GM21515 (cell line): ENCODE data around the gene PPP1R17.

Source experiments
- ATAC-seq: cut with Tn5 transposase; IDR thresholded peaks from one replicate; pipeline ENCODE4 v1.9.1; 2021; ENCODE audit not compliant: unreplicated experiment

Gene PPP1R17

GRCh38 chr7:31695859-31696614 lies 9.0 kb downstream of the PPP1R17 start:
- no peak for ATAC-seq

GRCh38 chr7:31699050-31699449 lies 12.0 kb downstream of the PPP1R17 start:
- no peak for ATAC-seq

- ATAC-seq, result no peak
Observed at GRCh38 chr7:31702354-31702753, 15.3 kb downstream of the PPP1R17 start.

- ATAC-seq, result peak; percentile 58
Observed at GRCh38 chr7:31705377-31705776, 18.4 kb downstream of the PPP1R17 start.

- no peak for ATAC-seq
Observed at GRCh38 chr7:31707089-31707488, 20.1 kb downstream of the PPP1R17 start.

- no peak for ATAC-seq
Observed at GRCh38 chr7:31710171-31710570, 23.2 kb downstream of the PPP1R17 start.

- ATAC-seq, result no peak
Observed at GRCh38 chr7:31716355-31716754, 29.3 kb downstream of the PPP1R17 start.

- ATAC-seq, result no peak
Observed at GRCh38 chr7:31720366-31720765, 33.4 kb downstream of the PPP1R17 start.

- ATAC-seq, result no peak
Observed at GRCh38 chr7:31724696-31725095, 37.7 kb downstream of the PPP1R17 start.

GRCh38 chr7:31729195-31729804 lies 42.3 kb downstream of the PPP1R17 start:
- ATAC-seq, result no peak

- ATAC-seq, result no peak
Observed at GRCh38 chr7:31734456-31734855, 47.4 kb downstream of the PPP1R17 start.

- ATAC-seq, result no peak
Observed at GRCh38 chr7:31735991-31736982, 49.3 kb downstream of the PPP1R17 start.

GRCh38 chr7:31741852-31742251 lies 54.8 kb downstream of the PPP1R17 start:
- no peak for ATAC-seq

- peak; percentile 86 for ATAC-seq
Observed at GRCh38 chr7:31744294-31744874, 57.4 kb downstream of the PPP1R17 start.

- no peak for ATAC-seq
Observed at GRCh38 chr7:31747553-31747952, 60.5 kb downstream of the PPP1R17 start.

GRCh38 chr7:31748084-31748483 lies 61.1 kb downstream of the PPP1R17 start:
- ATAC-seq, result no peak

GRCh38 chr7:31751726-31752125 lies 64.7 kb downstream of the PPP1R17 start:
- no peak for ATAC-seq
